Mesothelial cell of epicardium (in vitro differentiated cells): ENCODE data around the gene SCP2D1. TPM values are rescaled to one million over a fixed set of nuclear protein-coding genes. Genes with fewer than 3 reads are reported as not detected.
"Not testable (repeated sequence)": the region's sequence is repeated elsewhere in the genome, so short reads cannot be mapped to it uniquely, and the experiment has no call there.

Source experiments
- DNase-seq, 2 experiments: peaks; one replicate each; pipeline ENCODE4 v3.0.0; 2021; ENCODE audit warnings: low spot score in 2 of 2; ENCODE audit not compliant: unreplicated experiment in 2 of 2
- H3K27ac Mint-ChIP-seq: 2 replicates; pipeline ENCODE4 v1.8.0; 2021; ENCODE audit warnings: mixed read lengths
- H3K27me3 Mint-ChIP-seq: 2 replicates; pipeline ENCODE4 v1.8.0; 2021; ENCODE audit warnings: low read depth, mixed read lengths
- H3K36me3 Mint-ChIP-seq: 2 replicates; pipeline ENCODE4 v1.8.0; 2021; ENCODE audit warnings: mixed read lengths
- H3K4me1 Mint-ChIP-seq: 2 replicates; pipeline ENCODE4 v1.8.0; 2021; ENCODE audit warnings: mixed read lengths
- H3K4me3 Mint-ChIP-seq: 2 replicates; pipeline ENCODE4 v1.8.0; 2021; ENCODE audit warnings: mild to moderate bottlenecking, moderate library complexity, mixed read lengths
- H3K9me3 Mint-ChIP-seq: 2 replicates; pipeline ENCODE4 v1.8.0; 2021; ENCODE audit warnings: mixed read lengths
- total RNA-seq: library from RNA; stranded (reverse); gene quantifications from 3 replicates; pipeline ENCODE4 v1.2.1, GENCODE V29; 2021
- TF ChIP-seq, protein P1 (sequence below): fragments of 200-600 bp; sonication (generic); IDR thresholded peaks from one replicate; pipeline ENCODE4 v1.5.0; 2021; ENCODE audit warnings: antibody characterized with exemption; ENCODE audit not compliant: unreplicated experiment

The SCP2D1 gene
- total RNA-seq, 1 donor from 2014 or later = not detected

DNA sequence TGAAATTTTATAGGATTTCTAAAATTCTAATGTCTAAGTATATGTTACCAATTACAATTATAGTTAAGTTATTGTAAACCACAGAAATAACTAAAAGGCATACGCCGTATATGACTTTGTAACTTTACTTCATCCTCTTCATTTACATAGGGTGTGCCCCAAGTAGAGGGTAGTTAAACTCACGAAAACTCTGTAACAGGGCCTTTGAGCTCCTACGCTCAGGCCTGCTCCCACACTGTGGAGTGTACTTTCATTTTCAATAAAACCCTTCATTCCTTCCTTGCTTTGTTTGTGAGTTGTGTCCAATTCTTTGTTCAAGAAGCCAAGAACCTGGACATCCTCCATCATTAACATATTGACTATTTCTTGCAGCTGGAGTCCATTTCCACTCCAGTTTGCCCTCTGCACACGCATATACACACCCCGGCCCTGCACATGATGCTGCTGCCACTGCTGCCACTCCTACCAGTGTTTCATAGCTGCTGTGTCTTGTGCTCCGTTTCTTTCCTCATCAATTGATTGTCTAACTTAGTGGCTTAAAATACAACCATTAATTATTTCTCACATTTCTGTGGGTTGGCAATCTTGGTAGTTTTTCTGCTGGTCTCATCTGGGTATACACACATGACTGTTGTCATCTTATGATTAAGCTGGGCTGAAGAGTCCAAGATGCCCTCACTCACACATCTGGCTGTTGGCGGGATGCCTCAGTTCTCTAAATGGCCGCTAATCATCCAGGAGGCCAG is 33.0 kb upstream of the SCP2D1 start:
- DNase-seq = no peak
- Mint-ChIP-seq H3K4me1 (no peaks in the 10 kb centered on the region), H3K36me3 (no peaks in the 10 kb centered on the region), H3K4me3 (no peak overlapping the region), H3K27me3 (peaks cover 19% of the 10 kb centered on the region), H3K9me3 (no peaks in the 10 kb centered on the region), H3K27ac (no peak overlapping the region)
- TF ChIP-seq, protein P1, sequence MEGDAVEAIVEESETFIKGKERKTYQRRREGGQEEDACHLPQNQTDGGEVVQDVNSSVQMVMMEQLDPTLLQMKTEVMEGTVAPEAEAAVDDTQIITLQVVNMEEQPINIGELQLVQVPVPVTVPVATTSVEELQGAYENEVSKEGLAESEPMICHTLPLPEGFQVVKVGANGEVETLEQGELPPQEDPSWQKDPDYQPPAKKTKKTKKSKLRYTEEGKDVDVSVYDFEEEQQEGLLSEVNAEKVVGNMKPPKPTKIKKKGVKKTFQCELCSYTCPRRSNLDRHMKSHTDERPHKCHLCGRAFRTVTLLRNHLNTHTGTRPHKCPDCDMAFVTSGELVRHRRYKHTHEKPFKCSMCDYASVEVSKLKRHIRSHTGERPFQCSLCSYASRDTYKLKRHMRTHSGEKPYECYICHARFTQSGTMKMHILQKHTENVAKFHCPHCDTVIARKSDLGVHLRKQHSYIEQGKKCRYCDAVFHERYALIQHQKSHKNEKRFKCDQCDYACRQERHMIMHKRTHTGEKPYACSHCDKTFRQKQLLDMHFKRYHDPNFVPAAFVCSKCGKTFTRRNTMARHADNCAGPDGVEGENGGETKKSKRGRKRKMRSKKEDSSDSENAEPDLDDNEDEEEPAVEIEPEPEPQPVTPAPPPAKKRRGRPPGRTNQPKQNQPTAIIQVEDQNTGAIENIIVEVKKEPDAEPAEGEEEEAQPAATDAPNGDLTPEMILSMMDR = no peak

DNA sequence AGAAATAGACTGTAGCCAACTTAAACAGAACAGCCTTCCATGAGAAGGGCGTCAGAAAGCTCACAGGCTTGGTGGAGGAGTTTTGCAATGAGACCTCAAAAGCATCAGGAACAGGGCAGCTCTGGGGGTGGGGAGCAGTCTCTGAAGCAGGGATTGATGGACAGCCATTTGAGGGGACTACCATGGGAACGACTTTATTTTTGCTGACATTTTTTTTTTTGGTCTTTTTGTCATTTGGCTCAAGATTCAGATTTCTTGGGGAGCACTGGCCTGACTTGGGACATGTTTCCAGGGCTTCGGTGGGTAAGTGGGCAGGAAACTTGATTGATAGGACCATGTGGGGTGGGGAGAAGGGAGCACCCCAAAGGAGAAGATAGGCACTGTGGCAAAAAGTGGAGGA is 32.1 kb upstream of the SCP2D1 start:
- H3K27ac Mint-ChIP-seq = no peak overlapping the region
- peaks cover 26% of the 10 kb centered on the region for H3K27me3 Mint-ChIP-seq
- no peak for DNase-seq
- H3K4me1 Mint-ChIP-seq = no peaks in the 10 kb centered on the region
- TF ChIP-seq, protein P1 = no peak
- no peaks in the 10 kb centered on the region for H3K9me3 Mint-ChIP-seq
- no peak overlapping the region for H3K4me3 Mint-ChIP-seq
- no peaks in the 10 kb centered on the region for H3K36me3 Mint-ChIP-seq

DNA sequence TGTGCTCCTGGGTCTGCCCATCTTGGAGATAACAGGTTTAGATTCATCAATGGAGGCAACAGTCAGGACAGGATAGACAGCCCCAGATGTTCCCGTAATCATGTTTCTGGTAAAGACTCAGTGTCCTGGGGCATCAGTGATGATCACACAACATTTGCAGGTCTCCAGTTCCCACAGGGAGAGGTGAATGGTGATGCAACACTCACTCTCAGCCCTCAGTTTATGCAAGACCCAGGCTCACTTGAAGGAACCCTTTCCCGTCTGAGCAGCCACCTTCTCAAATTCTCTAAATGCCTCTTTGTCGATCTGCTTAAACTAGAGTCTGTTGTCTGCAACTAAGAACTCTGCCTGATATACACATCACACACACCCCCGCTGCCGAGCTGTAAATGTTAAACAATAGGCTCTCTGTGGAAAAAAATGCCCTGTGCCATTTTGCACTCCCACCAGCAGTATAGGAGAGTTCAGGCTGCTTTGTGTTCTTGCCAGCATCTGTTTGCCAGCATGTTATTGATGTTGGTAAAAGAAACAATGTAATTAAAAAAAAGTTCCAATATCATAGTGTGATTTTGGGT is 30.1 kb upstream of the SCP2D1 start:
- DNase-seq = no peak
- Mint-ChIP-seq H3K9me3 (peaks cover 8% of the 10 kb centered on the region), H3K36me3 (no peaks in the 10 kb centered on the region), H3K4me3 (no peak overlapping the region), H3K27me3 (peaks cover 34% of the 10 kb centered on the region), H3K4me1 (no peaks in the 10 kb centered on the region), H3K27ac (no peak overlapping the region)
- TF ChIP-seq, protein P1 = no peak

DNA sequence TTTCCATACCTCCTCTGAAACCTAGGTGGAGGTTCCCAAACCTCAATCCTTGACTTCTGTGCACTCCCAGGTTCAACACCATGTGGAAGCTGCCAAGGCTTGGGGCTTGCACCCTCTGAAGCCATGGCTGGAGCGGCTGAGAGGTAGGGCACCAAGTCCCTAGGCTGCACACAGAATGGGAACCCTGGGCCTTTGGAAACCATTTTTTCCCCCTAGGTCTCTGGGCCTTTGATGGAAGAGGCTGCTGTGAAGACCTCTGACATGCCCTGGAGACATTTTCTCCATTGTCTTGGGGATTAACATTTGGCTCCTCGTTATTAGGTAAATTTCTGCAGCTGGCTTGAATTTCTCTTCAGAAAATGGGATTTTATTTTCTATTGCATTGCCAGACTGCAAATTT is 26.5 kb upstream of the SCP2D1 start:
- H3K36me3 Mint-ChIP-seq, H3K4me1 Mint-ChIP-seq, H3K27ac Mint-ChIP-seq, DNase-seq, H3K9me3 Mint-ChIP-seq, H3K4me3 Mint-ChIP-seq: not testable (repeated sequence)
- peaks cover 60% of the 10 kb centered on the region for H3K27me3 Mint-ChIP-seq

DNA sequence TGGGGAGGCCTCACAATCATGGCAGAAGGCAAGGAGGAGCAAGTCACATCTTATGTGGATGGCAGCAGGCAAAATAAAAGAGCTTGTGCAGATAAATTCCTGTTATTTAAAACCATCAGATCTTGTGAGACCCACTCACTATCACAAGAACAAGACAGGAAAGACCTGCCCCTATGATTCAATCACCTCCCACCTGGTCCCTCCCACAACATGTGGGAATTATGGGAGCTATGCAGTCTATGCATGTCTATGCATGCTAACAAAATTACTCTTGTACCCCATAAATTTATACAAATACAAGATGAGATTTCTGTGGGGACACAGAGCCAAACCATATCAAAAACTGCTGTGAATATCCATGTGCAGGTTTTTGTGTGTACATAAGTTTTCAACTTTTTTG is 25.6 kb upstream of the SCP2D1 start:
- peaks cover 12% of the 10 kb centered on the region for H3K9me3 Mint-ChIP-seq
- no peak for DNase-seq
- TF ChIP-seq, protein P1 = no peak
- H3K36me3 Mint-ChIP-seq = no peaks in the 10 kb centered on the region
- H3K4me3 Mint-ChIP-seq = no peak overlapping the region
- H3K27ac Mint-ChIP-seq = no peak overlapping the region
- H3K27me3 Mint-ChIP-seq = peaks cover 64% of the 10 kb centered on the region
- no peaks in the 10 kb centered on the region for H3K4me1 Mint-ChIP-seq

DNA sequence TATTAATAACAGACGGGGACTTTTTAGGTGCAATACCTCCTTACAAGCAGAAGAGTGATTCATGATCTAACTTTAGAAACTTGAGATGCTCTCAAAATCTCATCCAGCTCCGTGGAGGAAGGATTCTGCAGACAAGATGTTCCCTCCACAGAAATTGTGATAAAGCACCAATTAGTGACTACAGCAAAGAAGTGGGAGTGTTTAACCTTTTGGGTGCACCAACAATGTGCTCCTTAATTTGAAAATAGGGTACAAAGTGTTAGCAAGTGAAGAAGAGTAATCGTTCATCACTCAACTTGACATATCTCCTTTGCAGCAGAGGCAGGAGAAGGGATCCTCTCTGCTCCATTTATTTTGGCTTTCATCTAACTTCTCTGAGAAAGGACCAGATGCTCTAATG is 22.8 kb upstream of the SCP2D1 start:
- Mint-ChIP-seq H3K36me3 (no peaks in the 10 kb centered on the region), H3K27ac (no peak overlapping the region), H3K27me3 (peaks cover 56% of the 10 kb centered on the region), H3K9me3 (peaks cover 19% of the 10 kb centered on the region), H3K4me3 (no peak overlapping the region), H3K4me1 (peaks cover 5% of the 10 kb centered on the region)
- no peak for DNase-seq
- TF ChIP-seq, protein P1 = no peak
